Right cardiac atrium (tissue), 5 donors: Measurements from ENCODE around the gene MBNL3. TPM values are rescaled to one million over a fixed set of nuclear protein-coding genes. Genes with fewer than 3 reads are reported as not detected.
A peak's percentile ranks its signal among the peaks of the same experiment; 100 is the strongest.

Experiments used
- ATAC-seq, 2 donors: fragments of 200-7000 bp; cut with Tn5 transposase; one replicate each; pipeline versions ENCODE4 v1.8.0 to v1.9.1; 2020; ENCODE audit warnings: moderate library complexity in 2 of 2, mild to moderate bottlenecking in 1 of 2
- DNase-seq, 3 donors: peaks; one replicate each; pipeline ENCODE4 v3.0.0-alpha.2; 2020
- H3K27ac ChIP-seq: one replicate; pipeline ENCODE4 v1.5.1; 2013; ENCODE audit warnings: mild to moderate bottlenecking, low read length, control low read depth, moderate library complexity
- H3K27me3 ChIP-seq: one replicate; pipeline ENCODE4 v1.6.1; 2013; ENCODE audit not compliant: control insufficient read depth, insufficient read depth
- H3K4me1 ChIP-seq: one replicate; pipeline ENCODE4 v1.6.1; 2013; ENCODE audit warnings: low read length; ENCODE audit not compliant: control insufficient read depth, insufficient read depth
- H3K4me3 ChIP-seq: one replicate; pipeline ENCODE4 v1.5.1; 2013; ENCODE audit warnings: low read length, control low read depth
- H3K9me3 ChIP-seq: one replicate; pipeline ENCODE4 v1.6.1; 2013; ENCODE audit warnings: low read length; ENCODE audit not compliant: control insufficient read depth
- WGBS: extraction: QIAGEN DNeasy Blood & Tissue Kit; methylation state at CpG from one replicate; pipeline ENCODE4 v1.1.7; 2013; 5-methylcytosine and 5-hydroxymethylcytosine counted together
- intact Hi-C, 4 donors: fragments of 100-400 bp; cut with DNase I; formaldehyde crosslinking; loops; one replicate each; pipeline versions ENCODE4 v1.11.0 to v1.14.0; 2022 to 2023
- polyA plus RNA-seq: library from polyadenylated mRNA; stranded (reverse); fragments of 200-250 nt; gene quantifications from one replicate; pipeline ENCODE4 v1.2.3, GENCODE V29; 2013
- total RNA-seq, 4 donors: library from RNA; stranded (reverse); fragmentation: NEBNext Ultra II Directional; extraction: Animal tissue kit (Norgen Biotek cat#: 25700); gene quantifications; one replicate each; pipeline ENCODE4 v1.2.1, GENCODE V29; 2021
- donor health status: healthy with polysubstance abuse.
- donor health status: DM: no; HTN: yes; CAD: no.
- donor health status: DM: no; HTN: no; CAD: no.
- donor health status: DM: no; HTN: yes; CAD: no; lungs with severe emphysema.
- donor health status: DM: yes; HTN: yes; CAD: no.

The MBNL3 gene
- total and polyA plus RNA-seq, 5 donors = 19.2 to 169 (median 156) TPM

DNA sequence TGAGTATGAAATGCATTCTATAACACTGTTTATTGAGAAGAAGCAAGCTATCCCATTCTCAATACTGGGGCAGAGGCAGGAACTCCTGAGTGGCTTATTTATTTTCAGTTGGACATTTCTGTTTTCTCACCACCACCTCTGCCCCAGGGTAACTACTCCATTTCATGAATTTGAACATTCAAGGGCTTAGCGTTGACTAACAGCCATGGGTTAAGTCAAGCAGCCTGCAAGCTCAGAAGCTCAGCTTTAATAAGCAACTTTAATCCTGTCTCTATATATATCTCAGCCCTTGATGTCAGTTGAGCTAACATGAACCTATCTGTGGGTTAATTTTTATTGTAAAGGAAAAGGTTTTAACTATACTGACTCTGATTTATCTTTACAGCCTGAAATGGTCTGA, 93.8 kb downstream of the MBNL3 start:
- DNase-seq (no peak), ATAC-seq (no peak)
- H3K27me3 ChIP-seq = no peaks in the 10 kb centered on the region
- H3K4me3 ChIP-seq = no peak overlapping the region
- no peak overlapping the region for H3K27ac ChIP-seq
- no peaks in the 10 kb centered on the region for H3K9me3 ChIP-seq
- intact Hi-C loops = no loop called here
- 86% methylated on average over 1 of the region's 1 CpG for WGBS
- no peaks in the 10 kb centered on the region for H3K4me1 ChIP-seq

DNA sequence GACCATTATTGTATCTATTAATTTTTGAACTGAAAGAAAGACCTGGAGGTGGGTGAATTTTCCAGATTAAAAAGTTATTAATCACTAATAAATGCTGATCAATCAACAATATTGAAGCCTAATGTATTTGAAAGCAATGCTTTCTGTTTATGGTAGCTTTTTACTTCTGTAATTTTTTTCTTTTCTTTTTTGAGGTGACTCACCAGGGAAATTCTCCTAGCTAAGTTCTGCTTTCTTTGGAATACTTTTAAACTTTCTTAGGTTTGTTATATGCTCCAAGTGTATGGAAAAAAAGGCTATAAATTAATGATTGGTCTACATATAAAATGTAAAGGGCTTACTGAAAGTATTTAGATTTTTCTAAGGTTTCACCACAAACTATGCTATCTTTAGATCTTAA, 94.2 kb downstream of the MBNL3 start:
- no peak for ATAC-seq
- no peaks in the 10 kb centered on the region for H3K4me1 ChIP-seq

DNA sequence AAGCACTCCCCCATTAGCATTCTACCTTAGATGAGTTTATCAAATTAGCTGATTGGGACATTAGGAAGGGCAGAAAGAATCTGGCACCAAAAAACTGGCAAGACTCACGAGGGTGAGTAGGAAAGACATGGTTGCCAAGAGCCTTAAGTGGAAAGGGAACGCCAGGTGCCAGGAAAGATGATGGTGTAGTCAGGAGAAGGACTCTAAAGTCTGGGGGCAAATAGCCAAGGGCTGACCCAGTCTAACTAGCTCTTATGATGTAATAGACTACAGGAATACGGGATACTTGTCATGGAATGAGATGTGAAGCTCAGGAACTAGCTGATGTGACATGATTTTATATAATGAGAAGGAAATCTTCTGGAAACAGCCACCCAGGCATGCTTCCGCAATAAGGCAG, 94.8 kb downstream of the MBNL3 start:
- Histone ChIP-seq H3K9me3 (no peaks in the 10 kb centered on the region), H3K27me3 (no peaks in the 10 kb centered on the region), H3K4me1 (no peaks in the 10 kb centered on the region), H3K4me3 (no peak overlapping the region), H3K27ac (no peak overlapping the region)
- WGBS = 56% methylated on average over 4 of the region's 4 CpGs
- DNase-seq (peak in 1 of 3 donors; percentile 18), ATAC-seq (peak in 1 of 2 donors; percentile 14)
- intact Hi-C loops = no loop called here

More for the DNA sequence above, 94.2 kb downstream of the MBNL3 start:
- no peaks in the 10 kb centered on the region for H3K27me3 ChIP-seq
- H3K4me3 ChIP-seq = no peak overlapping the region
- intact Hi-C loops = no loop called here
- no peaks in the 10 kb centered on the region for H3K9me3 ChIP-seq
- no peak overlapping the region for H3K27ac ChIP-seq
- no peak for DNase-seq

DNA sequence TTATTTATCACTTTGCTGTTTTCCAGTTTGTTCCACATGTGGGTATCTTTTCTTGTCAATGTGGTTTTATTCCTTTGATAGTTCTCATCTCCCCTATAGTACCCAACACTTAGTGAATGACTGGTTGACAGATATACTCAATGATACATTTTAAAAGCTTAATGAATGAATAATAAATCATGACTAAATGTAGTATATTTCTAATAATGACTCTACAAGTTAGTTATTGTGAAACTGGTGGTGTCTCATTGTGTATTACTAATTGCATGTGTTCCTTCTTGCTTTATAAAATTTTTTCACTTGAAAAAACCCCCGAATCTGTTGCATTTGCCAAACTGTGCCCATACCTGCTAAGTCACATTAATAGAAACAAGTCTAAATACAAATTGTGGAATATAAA, 95.4 kb downstream of the MBNL3 start:
- WGBS = 94% methylated on average over 1 of the region's 1 CpG
- ATAC-seq = no peak
- intact Hi-C loops = no loop called here

DNA sequence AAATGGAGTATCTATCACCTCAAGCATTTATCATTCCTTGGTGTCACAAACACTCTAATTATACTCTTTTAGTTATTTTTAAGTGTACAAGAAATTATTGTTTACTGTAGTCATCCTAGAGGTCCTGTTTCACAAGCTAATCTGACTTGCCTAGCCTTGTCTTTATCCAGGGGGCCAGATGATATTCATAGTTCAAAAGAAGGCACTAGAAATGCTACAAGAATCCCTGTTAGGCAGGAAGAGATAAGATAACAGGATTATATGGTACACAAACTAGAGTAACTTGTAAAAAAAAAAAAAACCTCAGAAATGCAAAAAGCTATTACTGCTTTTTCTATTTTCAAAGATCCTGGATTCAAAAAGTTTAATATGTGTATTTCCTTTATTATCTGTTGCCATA, 95.8 kb downstream of the MBNL3 start:
- no peaks in the 10 kb centered on the region for H3K27me3 ChIP-seq
- H3K4me3 ChIP-seq = no peak overlapping the region
- H3K27ac ChIP-seq = no peak overlapping the region
- H3K9me3 ChIP-seq = no peaks in the 10 kb centered on the region
- no peak for ATAC-seq
- DNase-seq = no peak
- H3K4me1 ChIP-seq = no peaks in the 10 kb centered on the region
- intact Hi-C loops = no loop called here

More for the DNA sequence above, 95.4 kb downstream of the MBNL3 start:
- no peak for DNase-seq
- Histone ChIP-seq H3K27me3 (no peaks in the 10 kb centered on the region), H3K4me3 (no peak overlapping the region), H3K4me1 (no peaks in the 10 kb centered on the region), H3K9me3 (no peaks in the 10 kb centered on the region), H3K27ac (no peak overlapping the region)

DNA sequence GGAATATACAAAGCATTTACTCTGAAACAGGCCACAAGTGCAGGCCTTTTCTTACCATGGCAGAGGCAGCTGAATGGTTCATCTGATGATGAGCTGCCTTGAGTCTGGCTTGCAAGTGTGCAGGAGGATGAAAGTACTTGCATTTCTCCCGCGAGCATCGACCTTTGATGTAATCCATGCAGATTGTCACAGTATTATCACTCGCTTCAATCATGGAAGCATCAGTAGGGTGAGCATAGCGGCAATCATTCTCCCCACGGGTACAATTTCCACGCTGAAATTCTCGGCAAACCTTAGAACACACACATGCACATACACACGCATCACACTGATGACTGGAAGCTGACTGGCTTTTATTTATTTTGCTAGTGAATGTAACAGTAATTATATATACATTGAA, 98.0 kb downstream of the MBNL3 start:
- no peak for DNase-seq
- H3K4me1 ChIP-seq = no peaks in the 10 kb centered on the region
- no peak for ATAC-seq
- intact Hi-C loops = no loop called here
- no peak overlapping the region for H3K4me3 ChIP-seq
- WGBS = 95% methylated on average over 9 of the region's 9 CpGs
- H3K27ac ChIP-seq = no peak overlapping the region
- no peaks in the 10 kb centered on the region for H3K9me3 ChIP-seq
- no peaks in the 10 kb centered on the region for H3K27me3 ChIP-seq

DNA sequence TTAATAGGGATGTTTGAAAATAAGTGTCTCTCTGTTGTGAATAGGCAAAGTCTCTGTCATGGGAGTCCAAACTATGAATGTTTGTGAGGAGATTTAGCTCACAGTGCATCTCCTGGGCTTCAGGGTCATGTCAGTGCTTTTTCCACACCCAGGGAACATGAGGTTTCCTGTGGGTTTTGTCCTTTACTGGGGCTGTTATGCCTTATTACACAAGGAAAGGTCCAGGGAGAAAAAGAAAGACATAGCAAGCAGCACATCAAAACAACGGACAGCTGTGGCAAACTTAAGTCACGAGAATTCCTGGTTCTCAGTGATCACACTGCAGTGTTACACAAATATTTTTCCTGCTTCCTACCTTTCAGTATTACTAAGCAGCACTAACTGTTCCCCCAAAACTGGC, 99.4 kb downstream of the MBNL3 start:
- no peak overlapping the region for H3K4me3 ChIP-seq
- H3K9me3 ChIP-seq = no peaks in the 10 kb centered on the region
- WGBS = 73% methylated on average over 2 of the region's 2 CpGs
- H3K27me3 ChIP-seq = no peaks in the 10 kb centered on the region
- no peaks in the 10 kb centered on the region for H3K4me1 ChIP-seq
- no peak for DNase-seq
- no peak for ATAC-seq
- intact Hi-C loops = no loop called here
- H3K27ac ChIP-seq = no peak overlapping the region

DNA sequence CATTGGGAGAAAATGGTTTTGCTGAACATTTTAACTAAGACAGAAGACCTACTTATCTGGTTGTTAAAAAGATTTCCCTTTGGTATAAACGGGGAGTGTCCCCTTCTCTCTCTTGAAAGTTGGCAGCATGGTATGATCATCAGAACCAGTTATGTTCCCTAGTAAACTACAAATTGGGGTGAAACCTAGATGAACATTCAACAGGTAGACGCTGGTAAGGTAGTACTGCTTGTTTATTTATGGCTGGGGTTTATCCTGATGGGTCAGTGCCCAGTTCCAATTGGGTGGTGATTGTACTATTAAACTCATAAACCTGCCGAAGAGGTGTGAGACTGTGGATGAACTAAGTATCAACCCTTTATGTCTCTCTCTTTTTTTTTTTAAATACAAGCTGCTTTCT, 100.5 kb downstream of the MBNL3 start:
- ATAC-seq = no peak
- Histone ChIP-seq H3K27ac (no peak overlapping the region), H3K4me3 (no peak overlapping the region), H3K27me3 (no peaks in the 10 kb centered on the region), H3K9me3 (no peaks in the 10 kb centered on the region), H3K4me1 (no peaks in the 10 kb centered on the region)
- DNase-seq = no peak
- intact Hi-C loops = no loop called here
- WGBS = 68% methylated on average over 3 of the region's 3 CpGs

DNA sequence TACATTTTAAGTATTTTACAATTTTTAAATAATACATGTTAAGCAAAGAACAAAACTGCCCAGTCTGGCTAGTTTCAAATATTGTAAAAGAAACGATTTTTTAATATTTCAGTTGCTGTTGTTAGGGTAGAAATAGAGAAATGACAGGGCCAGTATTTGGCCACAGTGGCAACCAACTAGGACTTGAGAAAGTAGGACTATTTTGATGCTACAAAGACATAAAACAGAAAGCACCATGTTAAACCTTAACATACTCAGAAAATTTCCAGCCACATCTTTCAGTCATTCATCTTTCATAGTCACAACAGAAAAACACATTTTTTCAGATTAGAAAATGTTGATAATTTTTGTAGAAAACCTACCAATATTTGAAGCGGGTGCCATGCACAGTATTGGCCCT, 104.5 kb downstream of the MBNL3 start:
- no peaks in the 10 kb centered on the region for H3K27me3 ChIP-seq
- no peak for ATAC-seq
- H3K27ac ChIP-seq = no peak overlapping the region
- WGBS = 88% methylated on average over 2 of the region's 2 CpGs
- intact Hi-C loops = no loop called here
- no peak for DNase-seq
- H3K4me3 ChIP-seq = no peak overlapping the region
- H3K9me3 ChIP-seq = no peaks in the 10 kb centered on the region
- H3K4me1 ChIP-seq = no peaks in the 10 kb centered on the region

DNA sequence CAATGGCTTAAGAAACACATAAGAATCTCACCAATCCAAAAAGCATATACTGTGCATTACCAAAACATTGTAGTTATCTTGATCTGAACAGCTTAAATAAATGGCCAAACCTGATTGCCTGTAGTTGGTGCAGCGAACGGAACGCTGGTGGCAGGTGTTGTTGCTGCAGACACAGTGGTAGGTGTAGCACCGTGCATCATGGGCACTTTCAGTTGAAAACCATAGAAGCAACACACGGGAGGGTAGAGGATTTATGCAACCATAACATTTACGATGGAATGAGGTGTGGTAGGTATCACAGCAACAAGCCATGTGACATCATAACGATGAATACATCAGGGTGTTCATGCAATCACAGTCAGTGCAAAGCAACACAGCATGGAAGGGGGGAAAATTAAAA, 106.8 kb downstream of the MBNL3 start:
- 97% methylated on average over 7 of the region's 7 CpGs for WGBS
- no peak overlapping the region for H3K27ac ChIP-seq
- H3K4me3 ChIP-seq = no peak overlapping the region
- ATAC-seq (no peak), DNase-seq (no peak)
- intact Hi-C loops = no loop called here
- H3K27me3 ChIP-seq = no peaks in the 10 kb centered on the region
- no peaks in the 10 kb centered on the region for H3K9me3 ChIP-seq
- no peaks in the 10 kb centered on the region for H3K4me1 ChIP-seq

DNA sequence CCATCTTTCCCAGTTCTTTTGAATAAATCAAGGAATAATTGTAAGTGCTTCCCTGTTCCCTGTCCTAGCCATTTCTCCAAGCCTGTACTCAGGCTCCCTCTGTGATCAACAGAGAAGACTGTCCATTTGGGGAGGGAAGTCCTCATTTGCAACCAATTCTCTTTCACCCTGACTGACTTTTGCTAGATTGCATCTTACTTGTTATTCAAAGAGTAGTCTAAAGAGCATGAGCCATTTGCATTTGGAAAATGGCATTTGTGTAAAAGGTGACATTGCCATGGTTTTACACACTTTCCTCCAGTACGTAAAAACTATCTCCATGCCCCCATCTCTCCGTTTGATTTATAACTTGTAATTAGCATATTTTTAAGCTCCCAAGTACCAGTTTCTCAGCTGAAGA, 110.6 kb downstream of the MBNL3 start:
- intact Hi-C loops = no loop called here
- no peak for ATAC-seq
- WGBS = 95% methylated on average over 2 of the region's 2 CpGs

DNA sequence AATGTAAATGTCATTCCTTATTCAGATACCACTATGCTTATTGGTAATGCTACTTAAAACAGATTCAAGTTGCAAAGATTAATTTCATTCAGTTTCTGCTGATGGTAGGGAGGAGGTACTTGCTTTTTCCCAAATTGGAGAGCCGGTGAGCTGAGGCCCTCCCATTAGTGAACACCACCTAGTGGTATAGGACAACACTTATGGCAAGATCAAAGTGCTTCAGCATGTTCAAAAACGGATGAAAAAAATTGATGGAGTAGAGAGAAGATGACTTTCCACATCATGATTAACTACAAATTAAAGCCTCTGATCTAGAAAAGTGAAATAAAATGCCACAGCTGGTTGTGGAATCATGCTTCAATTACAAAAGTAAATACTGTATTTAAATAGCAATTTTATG, 112.9 kb downstream of the MBNL3 start:
- intact Hi-C loops = no loop called here
- Histone ChIP-seq H3K9me3 (no peaks in the 10 kb centered on the region), H3K27me3 (no peaks in the 10 kb centered on the region), H3K4me1 (no peaks in the 10 kb centered on the region), H3K4me3 (no peak overlapping the region), H3K27ac (no peak overlapping the region)
- ATAC-seq (no peak), DNase-seq (no peak)
- 56% methylated on average over 2 of the region's 2 CpGs for WGBS

More for the DNA sequence above, 110.6 kb downstream of the MBNL3 start:
- Histone ChIP-seq H3K27ac (no peak overlapping the region), H3K27me3 (no peaks in the 10 kb centered on the region), H3K4me1 (no peaks in the 10 kb centered on the region), H3K9me3 (no peaks in the 10 kb centered on the region), H3K4me3 (no peak overlapping the region)
- DNase-seq = no peak
